K562 (cell line): Measurements from ENCODE around the gene CCT7. TPM values are rescaled to one million over a fixed set of nuclear protein-coding genes. Genes with fewer than 3 reads are reported as not detected.

Experiments used
- ATF6 ChIP-seq: sonication (generic); formaldehyde crosslinking; IDR thresholded peaks from 2 replicates; pipeline ENCODE4 v1.4.0; 2020; ENCODE audit warnings: mild to moderate bottlenecking, missing genetic modification reagents
- CREBBP ChIP-seq: IDR thresholded peaks from one replicate; pipeline ENCODE4 v1.6.1; 2012; ENCODE audit warnings: low read depth, mild to moderate bottlenecking, control low read depth, inconsistent platforms, low read length
- CUX1 ChIP-seq: fragments of 200-800 bp; sonication (Bioruptor generic); IDR thresholded peaks from 2 replicates; pipeline ENCODE4 v1.6.1; 2016; ENCODE audit warnings: missing genetic modification characterization, missing compliant biosample characterization
- ETV5 ChIP-seq: sonication (generic); formaldehyde crosslinking; IDR thresholded peaks from 2 replicates; pipeline ENCODE4 v1.4.0; 2020; ENCODE audit warnings: low read depth, mild to moderate bottlenecking, missing genetic modification reagents
- GABPB1 ChIP-seq: sonication (generic); formaldehyde crosslinking; IDR thresholded peaks from 2 replicates; pipeline ENCODE4 v1.8.0; 2022; ENCODE audit warnings: mild to moderate bottlenecking, missing genetic modification reagents
- LCOR ChIP-seq: sonication (generic); formaldehyde crosslinking; IDR thresholded peaks from 2 replicates; pipeline ENCODE4 v1.8.0; 2022; ENCODE audit warnings: mild to moderate bottlenecking, missing genetic modification reagents
- RAD21 ChIP-seq, 2 experiments: fragments of 250-450 bp in 1 of 2; fragments of 450-650 bp in 1 of 2; sonication (Bioruptor Pico) in 1 of 2; formaldehyde crosslinking in 1 of 2; IDR thresholded peaks in 1 of 2; conservative IDR thresholded peaks in 1 of 2; 2 replicates each; pipeline versions ENCODE4 v1.4.0 to v1.8.0; 2020 to 2022; ENCODE audit warnings: mild to moderate bottlenecking in 2 of 2, moderate library complexity in 1 of 2
- TBP ChIP-seq: optimal IDR thresholded peaks from 2 replicates; pipeline ENCODE3; 2011; ENCODE audit warnings: low read depth, low read length, improper control_type of control experiment
- ZNF384 ChIP-seq: IDR thresholded peaks from 2 replicates; pipeline ENCODE4 v1.6.1; 2012; ENCODE audit warnings: low read depth, low read length, improper control_type of control experiment
- ZZZ3 ChIP-seq: fragments of 450-650 bp; IDR thresholded peaks from 2 replicates; pipeline ENCODE4 v1.6.1; 2016; ENCODE audit warnings: antibody characterized with exemption, mild to moderate bottlenecking, moderate library complexity
- polyA plus RNA-seq, 8 experiments: library from polyadenylated mRNA; depleted of rRNA in 4 of 8; stranded (reverse) in 5 of 8; unstranded in 3 of 8; fragments of >200 nt; fragmentation: Nextera tagmentation in 2 of 8; fragmentation: Illumina TruSeq in 1 of 8; extraction: Ambion mirVana in 2 of 8; extraction: Trizol in 1 of 8; gene quantifications; 2 replicates each; pipeline versions ENCODE4 v1.2.1 to v1.2.3, GENCODE V29; 2011 to 2014; ENCODE audit warnings: inconsistent platforms in 1 of 8, missing spikeins in 1 of 8
- total RNA-seq, 7 experiments: library from RNA; depleted of rRNA in 6 of 7; stranded (reverse); fragments of >200 nt in 6 of 7; fragmentation: Illumina TruSeq in 2 of 7; extraction: Trizol in 2 of 7; gene quantifications; 2 replicates each; pipeline versions ENCODE4 v1.2.1 to v1.2.3, GENCODE V29; 2011 to 2021; ENCODE audit warnings: low replicate concordance in 1 of 7

Gene CCT7
- total and polyA plus RNA-seq, 9 of the 15 experiments (the other 6 are each of a cell fraction or from before 2014, with no cell fraction given), result 326 to 856 (median 638) TPM

- TF ChIP-seq ZNF384 (no peak), GABPB1 (no peak), TBP (no peak), ATF6 (CRISPR knock-in tag) (no peak), CREBBP (no peak), LCOR (no peak), CUX1 (CRISPR knock-in tag) (no peak), ZZZ3 (no peak), ETV5 (CRISPR knock-in tag) (no peak), RAD21 (CRISPR knock-in tag; conservative IDR thresholded peaks at IDR 0.05 in 1 of 2, IDR thresholded peaks at IDR 0.05 in 1 of 2) (no peak)
Measured at GRCh38 chr2:73266061-73266901, 32.2 kb downstream of the CCT7 start (continued).
